ENCODE results near the gene LDAF1.

GRCh38 chr16:21217121-21217520 lies 58.6 kb downstream of the LDAF1 start:
- TF ChIP-seq SP1 (IDR thresholded peaks at IDR 0.05) = no peak
- TF ChIP-seq, protein P1, sequence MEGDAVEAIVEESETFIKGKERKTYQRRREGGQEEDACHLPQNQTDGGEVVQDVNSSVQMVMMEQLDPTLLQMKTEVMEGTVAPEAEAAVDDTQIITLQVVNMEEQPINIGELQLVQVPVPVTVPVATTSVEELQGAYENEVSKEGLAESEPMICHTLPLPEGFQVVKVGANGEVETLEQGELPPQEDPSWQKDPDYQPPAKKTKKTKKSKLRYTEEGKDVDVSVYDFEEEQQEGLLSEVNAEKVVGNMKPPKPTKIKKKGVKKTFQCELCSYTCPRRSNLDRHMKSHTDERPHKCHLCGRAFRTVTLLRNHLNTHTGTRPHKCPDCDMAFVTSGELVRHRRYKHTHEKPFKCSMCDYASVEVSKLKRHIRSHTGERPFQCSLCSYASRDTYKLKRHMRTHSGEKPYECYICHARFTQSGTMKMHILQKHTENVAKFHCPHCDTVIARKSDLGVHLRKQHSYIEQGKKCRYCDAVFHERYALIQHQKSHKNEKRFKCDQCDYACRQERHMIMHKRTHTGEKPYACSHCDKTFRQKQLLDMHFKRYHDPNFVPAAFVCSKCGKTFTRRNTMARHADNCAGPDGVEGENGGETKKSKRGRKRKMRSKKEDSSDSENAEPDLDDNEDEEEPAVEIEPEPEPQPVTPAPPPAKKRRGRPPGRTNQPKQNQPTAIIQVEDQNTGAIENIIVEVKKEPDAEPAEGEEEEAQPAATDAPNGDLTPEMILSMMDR (IDR thresholded peaks at IDR 0.05; ENCODE audit: low read depth, low read length, missing input control) = no peak
- TF ChIP-seq TAF1 (conservative IDR thresholded peaks at IDR 0.05) = no peak
- no peak for TF ChIP-seq RXRA (IDR thresholded peaks at IDR 0.05)
- TF ChIP-seq NR2F2 (IDR thresholded peaks at IDR 0.05) = no peak
- no peak for TF ChIP-seq JUND (IDR thresholded peaks at IDR 0.05)
- TF ChIP-seq MAX (IDR thresholded peaks at IDR 0.05) = no peak
- no peak for TF ChIP-seq YY1 (IDR thresholded peaks at IDR 0.05)
- no peak for TF ChIP-seq RAD21 (IDR thresholded peaks at IDR 0.05)
- TF ChIP-seq ATF3 (IDR thresholded peaks at IDR 0.05) = no peak

Measured in liver (tissue), 3 donors.